Neural cell (in vitro differentiated cells): ENCODE measurements around the gene MPIG6B. TPM values are rescaled to one million over a fixed set of nuclear protein-coding genes. Genes with fewer than 3 reads are reported as not detected.

Experiments
- H2AFZ ChIP-seq: fragments of 200-600, 300-800 bp; sonication (generic), shearing (Covaris generic); 2 replicates; pipeline ENCODE4 v1.6.0; 2014; ENCODE audit warnings: low read depth, mild to moderate bottlenecking, antibody characterized with exemption, low read length, moderate library complexity
- H3F3A ChIP-seq: fragments of 200-600 bp; shearing (Covaris generic); 2 replicates; pipeline ENCODE4 v1.6.1; 2016; ENCODE audit warnings: mild to moderate bottlenecking, moderate library complexity, mixed read lengths, antibody characterized with exemption, low read length; ENCODE audit not compliant: insufficient read depth, poor library complexity, severe bottlenecking
- H3K27ac ChIP-seq: fragments of 200-600, 300-800 bp; sonication (generic), shearing (Covaris generic); 2 replicates; pipeline ENCODE4 v1.5.1; 2014; ENCODE audit warnings: mild to moderate bottlenecking, low read length, moderate library complexity
- H3K27me3 ChIP-seq: fragments of 300-800, 200-600 bp; sonication (generic), shearing (Covaris generic); 2 replicates; pipeline ENCODE4 v1.6.0; 2014; ENCODE audit warnings: mild to moderate bottlenecking, low read depth, low read length, moderate library complexity; ENCODE audit not compliant: insufficient read depth
- H3K36me3 ChIP-seq: fragments of 300-800, 200-600 bp; sonication (generic), shearing (Covaris generic); 2 replicates; pipeline ENCODE4 v1.5.1; 2014; ENCODE audit warnings: mild to moderate bottlenecking, antibody characterized with exemption, low read length, moderate library complexity; ENCODE audit not compliant: insufficient read depth
- H3K4me2 ChIP-seq: fragments of 300-800, 200-600 bp; sonication (generic), shearing (Covaris generic); 2 replicates; pipeline ENCODE4 v1.6.0; 2014; ENCODE audit warnings: mild to moderate bottlenecking, low read length
- H3K4me3 ChIP-seq: fragments of 300-800, 200-600 bp; sonication (generic), shearing (Covaris generic); 2 replicates; pipeline ENCODE4 v1.5.1; 2014; ENCODE audit warnings: mild to moderate bottlenecking, low read length, moderate library complexity
- H3K79me2 ChIP-seq: fragments of 200-600 bp; shearing (Covaris generic); replicated peaks from 2 replicates; pipeline ENCODE4 v1.6.0; 2014; ENCODE audit warnings: mild to moderate bottlenecking, low read length, moderate library complexity; ENCODE audit not compliant: insufficient read depth
- H3K9ac ChIP-seq: fragments of 300-800, 200-600 bp; sonication (generic), shearing (Covaris generic); 2 replicates; pipeline ENCODE4 v1.6.1; 2016; ENCODE audit warnings: mild to moderate bottlenecking, low read length, mixed read lengths
- H3K9me2 ChIP-seq: fragments of 200-600 bp; shearing (Covaris generic); 2 replicates; pipeline ENCODE4 v1.6.1; 2016; ENCODE audit warnings: mild to moderate bottlenecking, low read length, mixed read lengths; ENCODE audit not compliant: insufficient read depth
- H3K9me3 ChIP-seq: fragments of 200-600, 300-800 bp; sonication (generic), shearing (Covaris generic); 2 replicates; pipeline ENCODE4 v1.6.1; 2016; ENCODE audit warnings: mild to moderate bottlenecking, mixed run types, low read length, moderate library complexity, mixed read lengths
- H4K20me1 ChIP-seq: fragments of 200-600 bp; shearing (Covaris generic); 2 replicates; pipeline ENCODE4 v1.6.1; 2016; ENCODE audit warnings: mild to moderate bottlenecking, mixed run types; ENCODE audit not compliant: insufficient read depth
- EP300 ChIP-seq: fragments of 450-650 bp; conservative IDR thresholded peaks from 2 replicates; pipeline ENCODE4 v1.6.1; 2014; ENCODE audit warnings: antibody characterized with exemption, mild to moderate bottlenecking, moderate library complexity; ENCODE audit not compliant: poor library complexity, severe bottlenecking
- EZH2 ChIP-seq: fragments of 200-600, 300-800 bp; shearing (Covaris generic), sonication (generic); IDR thresholded peaks from 2 replicates; pipeline ENCODE4 v1.6.1; 2014; ENCODE audit warnings: antibody characterized with exemption, low read length, borderline replicate concordance, mild to moderate bottlenecking; ENCODE audit not compliant: insufficient read depth, poor library complexity, severe bottlenecking
- MXI1 ChIP-seq: fragments of 450-650 bp; conservative IDR thresholded peaks from 2 replicates; pipeline ENCODE4 v1.6.1; 2014; ENCODE audit warnings: antibody characterized with exemption, mild to moderate bottlenecking; ENCODE audit not compliant: poor library complexity, severe bottlenecking
- POLR2AphosphoS5 ChIP-seq: IDR thresholded peaks from 2 replicates; pipeline ENCODE4 v1.6.1; 2012
- RAD21 ChIP-seq: fragments of 450-650 bp; conservative IDR thresholded peaks from 2 replicates; pipeline ENCODE4 v1.6.1; 2014; ENCODE audit warnings: antibody characterized with exemption, mild to moderate bottlenecking, moderate library complexity
- SMC3 ChIP-seq: fragments of 450-650 bp; conservative IDR thresholded peaks from 2 replicates; pipeline ENCODE4 v1.6.1; 2014; ENCODE audit warnings: antibody characterized with exemption, mild to moderate bottlenecking, moderate library complexity; ENCODE audit not compliant: poor library complexity
- TAF1 ChIP-seq: IDR thresholded peaks from 2 replicates; pipeline ENCODE4 v1.6.1; 2012; ENCODE audit warnings: low read depth
- polyA plus RNA-seq: library from polyadenylated mRNA; depleted of rRNA; stranded (reverse); fragments of >200 nt; gene quantifications from 2 replicates; pipeline ENCODE4 v1.2.3, GENCODE V29; 2014
- TF ChIP-seq, protein P1 (sequence below): IDR thresholded peaks from 2 replicates; pipeline ENCODE4 v1.6.1; 2012; ENCODE audit warnings: borderline replicate concordance
- TF ChIP-seq, protein P2 (sequence below): fragments of 450-650 bp; IDR thresholded peaks from 2 replicates; pipeline ENCODE4 v1.5.1; 2014; ENCODE audit warnings: antibody characterized with exemption, mild to moderate bottlenecking, moderate library complexity; ENCODE audit not compliant: poor library complexity, severe bottlenecking

Gene MPIG6B
- polyA plus RNA-seq, 1 donor from 2014 or later = not detected

DNA sequence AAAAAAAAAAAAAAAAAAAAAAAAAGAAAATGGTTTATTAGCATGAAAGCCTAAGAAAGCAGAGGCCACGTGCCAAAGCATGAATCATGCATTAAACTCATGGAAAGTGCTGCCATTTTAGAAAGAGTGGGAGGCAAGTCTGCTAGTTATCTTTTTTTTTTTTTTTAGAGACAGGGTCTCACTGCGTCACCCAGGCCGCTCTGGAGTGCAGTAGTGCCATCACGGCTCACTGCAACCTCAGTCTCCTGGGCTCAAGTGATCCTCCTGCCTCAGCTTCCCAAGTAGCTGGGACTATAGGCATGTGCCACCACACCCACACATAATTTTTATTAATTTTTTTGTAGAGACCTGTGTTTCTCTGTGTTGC, 48.8 kb downstream of the MPIG6B start:
- H3K4me2 ChIP-seq = no peak overlapping the region
- H3K27ac ChIP-seq = no peak overlapping the region
- H3K4me3 ChIP-seq = no peak overlapping the region
- no peaks in the 10 kb centered on the region for H3K9me2 ChIP-seq
- no peaks in the 10 kb centered on the region for H3K27me3 ChIP-seq
- no peaks in the 10 kb centered on the region for H3K9me3 ChIP-seq
- TF ChIP-seq SMC3 (no peak), POLR2AphosphoS5 (no peak), TAF1 (no peak), EZH2 (no peak), RAD21 (no peak), EP300 (no peak), MXI1 (no peak)
- TF ChIP-seq, protein P1, sequence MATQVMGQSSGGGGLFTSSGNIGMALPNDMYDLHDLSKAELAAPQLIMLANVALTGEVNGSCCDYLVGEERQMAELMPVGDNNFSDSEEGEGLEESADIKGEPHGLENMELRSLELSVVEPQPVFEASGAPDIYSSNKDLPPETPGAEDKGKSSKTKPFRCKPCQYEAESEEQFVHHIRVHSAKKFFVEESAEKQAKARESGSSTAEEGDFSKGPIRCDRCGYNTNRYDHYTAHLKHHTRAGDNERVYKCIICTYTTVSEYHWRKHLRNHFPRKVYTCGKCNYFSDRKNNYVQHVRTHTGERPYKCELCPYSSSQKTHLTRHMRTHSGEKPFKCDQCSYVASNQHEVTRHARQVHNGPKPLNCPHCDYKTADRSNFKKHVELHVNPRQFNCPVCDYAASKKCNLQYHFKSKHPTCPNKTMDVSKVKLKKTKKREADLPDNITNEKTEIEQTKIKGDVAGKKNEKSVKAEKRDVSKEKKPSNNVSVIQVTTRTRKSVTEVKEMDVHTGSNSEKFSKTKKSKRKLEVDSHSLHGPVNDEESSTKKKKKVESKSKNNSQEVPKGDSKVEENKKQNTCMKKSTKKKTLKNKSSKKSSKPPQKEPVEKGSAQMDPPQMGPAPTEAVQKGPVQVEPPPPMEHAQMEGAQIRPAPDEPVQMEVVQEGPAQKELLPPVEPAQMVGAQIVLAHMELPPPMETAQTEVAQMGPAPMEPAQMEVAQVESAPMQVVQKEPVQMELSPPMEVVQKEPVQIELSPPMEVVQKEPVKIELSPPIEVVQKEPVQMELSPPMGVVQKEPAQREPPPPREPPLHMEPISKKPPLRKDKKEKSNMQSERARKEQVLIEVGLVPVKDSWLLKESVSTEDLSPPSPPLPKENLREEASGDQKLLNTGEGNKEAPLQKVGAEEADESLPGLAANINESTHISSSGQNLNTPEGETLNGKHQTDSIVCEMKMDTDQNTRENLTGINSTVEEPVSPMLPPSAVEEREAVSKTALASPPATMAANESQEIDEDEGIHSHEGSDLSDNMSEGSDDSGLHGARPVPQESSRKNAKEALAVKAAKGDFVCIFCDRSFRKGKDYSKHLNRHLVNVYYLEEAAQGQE = no peak
- TF ChIP-seq, protein P2, sequence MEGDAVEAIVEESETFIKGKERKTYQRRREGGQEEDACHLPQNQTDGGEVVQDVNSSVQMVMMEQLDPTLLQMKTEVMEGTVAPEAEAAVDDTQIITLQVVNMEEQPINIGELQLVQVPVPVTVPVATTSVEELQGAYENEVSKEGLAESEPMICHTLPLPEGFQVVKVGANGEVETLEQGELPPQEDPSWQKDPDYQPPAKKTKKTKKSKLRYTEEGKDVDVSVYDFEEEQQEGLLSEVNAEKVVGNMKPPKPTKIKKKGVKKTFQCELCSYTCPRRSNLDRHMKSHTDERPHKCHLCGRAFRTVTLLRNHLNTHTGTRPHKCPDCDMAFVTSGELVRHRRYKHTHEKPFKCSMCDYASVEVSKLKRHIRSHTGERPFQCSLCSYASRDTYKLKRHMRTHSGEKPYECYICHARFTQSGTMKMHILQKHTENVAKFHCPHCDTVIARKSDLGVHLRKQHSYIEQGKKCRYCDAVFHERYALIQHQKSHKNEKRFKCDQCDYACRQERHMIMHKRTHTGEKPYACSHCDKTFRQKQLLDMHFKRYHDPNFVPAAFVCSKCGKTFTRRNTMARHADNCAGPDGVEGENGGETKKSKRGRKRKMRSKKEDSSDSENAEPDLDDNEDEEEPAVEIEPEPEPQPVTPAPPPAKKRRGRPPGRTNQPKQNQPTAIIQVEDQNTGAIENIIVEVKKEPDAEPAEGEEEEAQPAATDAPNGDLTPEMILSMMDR = no peak
- no peaks in the 10 kb centered on the region for H4K20me1 ChIP-seq
- H2AFZ ChIP-seq = no peak overlapping the region
- no peaks in the 10 kb centered on the region for H3K79me2 ChIP-seq
- no peaks in the 10 kb centered on the region for H3K36me3 ChIP-seq
- no peak overlapping the region for H3K9ac ChIP-seq
- no peaks in the 10 kb centered on the region for H3F3A ChIP-seq

DNA sequence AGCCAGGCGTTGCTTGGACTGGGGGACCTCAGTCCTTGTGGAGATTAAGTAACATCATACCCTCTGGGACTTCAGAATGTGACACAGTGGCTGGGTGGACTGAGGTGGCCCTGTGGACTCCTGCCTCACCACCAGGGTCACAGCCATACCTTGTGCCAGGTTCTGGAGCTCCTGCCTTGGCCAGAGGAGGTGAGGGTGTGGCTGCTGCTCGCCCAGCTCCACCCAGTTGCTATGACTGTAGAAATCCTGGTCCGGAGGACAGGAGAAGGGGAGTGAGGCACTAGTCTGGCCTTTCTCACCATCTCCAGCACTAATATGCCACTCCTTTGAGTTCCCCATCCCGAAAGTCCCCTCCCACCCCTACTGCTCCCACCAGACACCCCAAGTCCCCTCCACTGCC, 52.0 kb downstream of the MPIG6B start:
- Histone ChIP-seq H3K9ac (no peak overlapping the region), H3K9me2 (no peaks in the 10 kb centered on the region), H3K79me2 (no peaks in the 10 kb centered on the region), H2AFZ (no peak overlapping the region), H4K20me1 (no peaks in the 10 kb centered on the region), H3K27ac (no peak overlapping the region), H3K27me3 (no peaks in the 10 kb centered on the region), H3K4me2 (no peak overlapping the region), H3F3A (no peaks in the 10 kb centered on the region), H3K36me3 (peaks cover 2% of the 10 kb centered on the region), H3K9me3 (no peaks in the 10 kb centered on the region), H3K4me3 (no peak overlapping the region)
- TF ChIP-seq POLR2AphosphoS5 (no peak), SMC3 (no peak)
